Glutamatergic neuron (in vitro differentiated cells): ENCODE measurements around the gene PLSCR5. TPM values are rescaled to one million over a fixed set of nuclear protein-coding genes. Genes with fewer than 3 reads are reported as not detected.
A peak's percentile ranks its signal among the peaks of the same experiment; 100 is the strongest.

Experiments
- DNase-seq: peaks from one replicate; pipeline ENCODE4 v3.0.0; 2022
- H3K27ac Mint-ChIP-seq: one replicate; pipeline ENCODE4 v1.8.0; 2020; ENCODE audit warnings: mild to moderate bottlenecking, mixed read lengths, inconsistent platforms; ENCODE audit not compliant: unreplicated experiment
- H3K27me3 Mint-ChIP-seq: one replicate; pipeline ENCODE4 v1.8.0; 2020; ENCODE audit warnings: mild to moderate bottlenecking, moderate library complexity, mixed read lengths, inconsistent platforms; ENCODE audit not compliant: unreplicated experiment
- H3K36me3 Mint-ChIP-seq: one replicate; pipeline ENCODE4 v1.8.0; 2020; ENCODE audit warnings: mild to moderate bottlenecking, mixed read lengths, inconsistent platforms; ENCODE audit not compliant: unreplicated experiment
- H3K4me1 Mint-ChIP-seq: one replicate; pipeline ENCODE4 v1.8.0; 2020; ENCODE audit warnings: mild to moderate bottlenecking, low read depth, mixed read lengths, inconsistent platforms; ENCODE audit not compliant: unreplicated experiment
- H3K4me3 Mint-ChIP-seq: one replicate; pipeline ENCODE4 v1.8.0; 2020; ENCODE audit warnings: mild to moderate bottlenecking, mixed read lengths, inconsistent platforms; ENCODE audit not compliant: unreplicated experiment
- H3K9me3 Mint-ChIP-seq: one replicate; pipeline ENCODE4 v1.8.0; 2020; ENCODE audit warnings: mild to moderate bottlenecking, moderate library complexity, mixed read lengths, inconsistent platforms; ENCODE audit not compliant: unreplicated experiment
- CTCF ChIP-seq: fragments of 200-600 bp; sonication (generic); IDR thresholded peaks from one replicate; pipeline ENCODE4 v1.5.0; 2021; ENCODE audit not compliant: partially characterized antibody, unreplicated experiment
- total RNA-seq: library from RNA; stranded (reverse); fragmentation: NEBNext Ultra II Directional; extraction: Animal tissue kit (Norgen Biotek cat#: 25700); gene quantifications from one replicate; pipeline ENCODE4 v1.2.1, GENCODE V29; 2021; ENCODE audit not compliant: unreplicated experiment

The PLSCR5 gene
- total RNA-seq, 1 donor from 2014 or later, result not detected

- H3K4me3 Mint-ChIP-seq, result no peak overlapping the region
- DNase-seq, result no peak
- peaks cover 1% of the 10 kb centered on the region for H3K9me3 Mint-ChIP-seq
- H3K36me3 Mint-ChIP-seq, result no peaks in the 10 kb centered on the region
- TF ChIP-seq CTCF, result peak; percentile 36
- H3K27ac Mint-ChIP-seq, result no peak overlapping the region
- H3K27me3 Mint-ChIP-seq, result no peaks in the 10 kb centered on the region
- H3K4me1 Mint-ChIP-seq, result peaks cover 3% of the 10 kb centered on the region
Observed at GRCh38 chr3:146577662-146578061, 27.5 kb downstream of the PLSCR5 start.

DNA sequence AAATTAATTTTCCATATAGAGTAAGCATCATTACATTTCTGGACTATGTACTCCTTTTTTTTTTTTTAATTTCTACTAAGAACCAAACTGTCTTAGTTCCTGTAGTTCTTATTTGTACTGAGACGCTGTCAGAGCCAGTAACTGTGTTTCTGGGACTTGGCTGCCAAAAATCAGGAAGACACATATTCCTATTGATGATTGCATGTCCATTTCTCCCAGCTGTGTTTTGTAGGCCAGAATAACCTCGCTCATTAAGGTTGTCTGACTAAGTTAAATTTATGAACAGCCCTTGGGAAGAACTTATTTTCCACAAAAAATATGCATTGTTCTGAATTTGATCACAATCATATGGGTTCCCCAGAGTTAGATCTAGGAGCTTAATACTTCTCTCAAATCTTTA lies 29.5 kb downstream of the PLSCR5 start:
- H3K27ac Mint-ChIP-seq, result no peak overlapping the region
- no peaks in the 10 kb centered on the region for H3K36me3 Mint-ChIP-seq
- no peak for TF ChIP-seq CTCF
- DNase-seq, result no peak
- H3K9me3 Mint-ChIP-seq, result peaks cover 1% of the 10 kb centered on the region
- peaks cover 3% of the 10 kb centered on the region for H3K4me1 Mint-ChIP-seq
- no peak overlapping the region for H3K4me3 Mint-ChIP-seq
- no peaks in the 10 kb centered on the region for H3K27me3 Mint-ChIP-seq

- H3K4me1 Mint-ChIP-seq, result peaks cover 3% of the 10 kb centered on the region
- no peak for DNase-seq
- no peak for TF ChIP-seq CTCF
- no peaks in the 10 kb centered on the region for H3K36me3 Mint-ChIP-seq
- no peaks in the 10 kb centered on the region for H3K9me3 Mint-ChIP-seq
- H3K27ac Mint-ChIP-seq, result no peak overlapping the region
- H3K4me3 Mint-ChIP-seq, result no peak overlapping the region
- no peaks in the 10 kb centered on the region for H3K27me3 Mint-ChIP-seq
Observed at GRCh38 chr3:146574173-146574572, 31.0 kb downstream of the PLSCR5 start.

- no peak for DNase-seq
- Mint-ChIP-seq H3K36me3 (no peaks in the 10 kb centered on the region), H3K27me3 (no peaks in the 10 kb centered on the region), H3K27ac (no peak overlapping the region), H3K4me3 (no peak overlapping the region), H3K9me3 (peaks cover 2% of the 10 kb centered on the region), H3K4me1 (no peaks in the 10 kb centered on the region)
- TF ChIP-seq CTCF, result no peak
Observed at GRCh38 chr3:146569314-146569713, 35.8 kb downstream of the PLSCR5 start.

GRCh38 chr3:146566138-146566537 lies 39.0 kb downstream of the PLSCR5 start:
- Mint-ChIP-seq H3K9me3 (peaks cover 2% of the 10 kb centered on the region), H3K27ac (no peak overlapping the region), H3K27me3 (no peaks in the 10 kb centered on the region), H3K4me1 (no peaks in the 10 kb centered on the region), H3K4me3 (no peak overlapping the region), H3K36me3 (no peaks in the 10 kb centered on the region)
- DNase-seq, result no peak
- TF ChIP-seq CTCF, result no peak
